ENCODE results near the gene IL12B.
"Not testable (repeated sequence)": the region's sequence is repeated elsewhere in the genome, so short reads cannot be mapped to it uniquely, and the experiment has no call there.

IL12B gene

GRCh38 chr5:159290741-159291140 is 39.5 kb downstream of the IL12B start:
- Mint-ChIP-seq H3K27ac (no peak overlapping the region), H3K27me3 (ENCODE audit: low read depth) (no peaks in the 10 kb centered on the region), H3K36me3 (ENCODE audit: low read depth) (no peaks in the 10 kb centered on the region), H3K4me1 (no peaks in the 10 kb centered on the region), H3K9me3 (no peaks in the 10 kb centered on the region), H3K4me3 (no peak overlapping the region)
- TF ChIP-seq CTCF (IDR thresholded peaks at IDR 0.05; ENCODE audit: unreplicated experiment in 3 of 3) = no peak

- Mint-ChIP-seq H3K4me1 (no peaks in the 10 kb centered on the region), H3K27ac (no peak overlapping the region), H3K9me3 (no peaks in the 10 kb centered on the region), H3K36me3 (ENCODE audit: low read depth) (no peaks in the 10 kb centered on the region), H3K27me3 (ENCODE audit: low read depth) (no peaks in the 10 kb centered on the region), H3K4me3 (no peak overlapping the region)
- TF ChIP-seq CTCF (IDR thresholded peaks at IDR 0.05; ENCODE audit: unreplicated experiment in 3 of 3) = peak; percentile 54 to 62 (median 55)
Observed at GRCh38 chr5:159286420-159287035, 43.8 kb downstream of the IL12B start.

GRCh38 chr5:159274676-159275075 is 55.6 kb downstream of the IL12B start:
- no peak for TF ChIP-seq CTCF (IDR thresholded peaks at IDR 0.05; ENCODE audit: unreplicated experiment in 3 of 3)
- peaks cover 51% of the 10 kb centered on the region for H3K36me3 Mint-ChIP-seq (ENCODE audit: low read depth)
- H3K27me3 Mint-ChIP-seq (ENCODE audit: low read depth) = no peaks in the 10 kb centered on the region
- H3K4me1 Mint-ChIP-seq = no peaks in the 10 kb centered on the region
- H3K27ac Mint-ChIP-seq = no peak overlapping the region
- no peaks in the 10 kb centered on the region for H3K9me3 Mint-ChIP-seq
- no peak overlapping the region for H3K4me3 Mint-ChIP-seq

- H3K9me3 Mint-ChIP-seq = no peaks in the 10 kb centered on the region
- no peak for TF ChIP-seq CTCF (IDR thresholded peaks at IDR 0.05; ENCODE audit: unreplicated experiment in 3 of 3)
- no peaks in the 10 kb centered on the region for H3K4me1 Mint-ChIP-seq
- no peaks in the 10 kb centered on the region for H3K27me3 Mint-ChIP-seq (ENCODE audit: low read depth)
- H3K27ac Mint-ChIP-seq = no peak overlapping the region
- H3K4me3 Mint-ChIP-seq = no peak overlapping the region
- peaks cover 50% of the 10 kb centered on the region for H3K36me3 Mint-ChIP-seq (ENCODE audit: low read depth)
Observed at GRCh38 chr5:159273923-159274322, 56.4 kb downstream of the IL12B start.

GRCh38 chr5:159269723-159270122 is 60.6 kb downstream of the IL12B start:
- TF ChIP-seq CTCF (IDR thresholded peaks at IDR 0.05; ENCODE audit: unreplicated experiment in 3 of 3) = no peak
- Mint-ChIP-seq H3K36me3 (ENCODE audit: low read depth) (peaks cover 59% of the 10 kb centered on the region), H3K9me3 (peaks cover 5% of the 10 kb centered on the region), H3K4me3 (no peak overlapping the region), H3K4me1 (no peaks in the 10 kb centered on the region), H3K27me3 (ENCODE audit: low read depth) (no peaks in the 10 kb centered on the region), H3K27ac (no peak overlapping the region)

- H3K27me3 Mint-ChIP-seq (ENCODE audit: low read depth) = not testable (repeated sequence)
Observed at GRCh38 chr5:159266764-159267163, 63.5 kb downstream of the IL12B start.

More at GRCh38 chr5:159266764-159267163, 63.5 kb downstream of the IL12B start:
- Mint-ChIP-seq H3K36me3 (ENCODE audit: low read depth) (peaks cover 50% of the 10 kb centered on the region), H3K4me1 (peaks cover 15% of the 10 kb centered on the region)
- not testable (repeated sequence) for H3K4me3 Mint-ChIP-seq, H3K27ac Mint-ChIP-seq, H3K9me3 Mint-ChIP-seq

All from nephron (organoid).